Motor neuron (in vitro differentiated cells): ENCODE results near the gene WHRN. TPM values are rescaled to one million over a fixed set of nuclear protein-coding genes. Genes with fewer than 3 reads are reported as not detected.
A peak's percentile ranks its signal among the peaks of the same experiment; 100 is the strongest.

Experiments used
- ATAC-seq, 8 experiments: fragments of 200-7000 bp; cut with Tn5 transposase; replicated peaks in 6 of 8; 2 replicates each; pipeline ENCODE4 v1.8.0; 2021; ENCODE audit warnings: mild to moderate bottlenecking in 8 of 8, moderate library complexity in 8 of 8
- H3K27ac ChIP-seq, 2 donors: fragments of 250-450 bp; sonication (Bioruptor Pico); 2 replicates each; pipeline ENCODE4 v1.9.0; 2021; ENCODE audit warnings: antibody characterized with exemption in 2 of 2, mild to moderate bottlenecking in 2 of 2, moderate library complexity in 1 of 2
- H3K4me1 ChIP-seq, 2 donors: fragments of 250-450 bp; sonication (Bioruptor Pico); replicated peaks in 1 of 2; 2 replicates each; pipeline ENCODE4 v1.6.1; 2021; ENCODE audit warnings: antibody characterized with exemption in 2 of 2, mild to moderate bottlenecking in 2 of 2, moderate library complexity in 1 of 2
- H3K4me3 ChIP-seq, 5 donors: fragments of 250-450 bp; sonication (Bioruptor Pico); 2 replicates each; pipeline ENCODE4 v1.9.0; 2021; ENCODE audit warnings: antibody characterized with exemption in 5 of 5, mild to moderate bottlenecking in 5 of 5, moderate library complexity in 4 of 5
- WGBS, 10 experiments: fragments of 450-650 bp; shearing (Covaris generic); methylation state at CpG; one replicate each; pipeline ENCODE4 v1.0.0; 2022; 5-methylcytosine and 5-hydroxymethylcytosine counted together
- in situ Hi-C, 9 experiments: fragments of 400-800 bp; cut with MboI; loops; one replicate each; pipeline ENCODE4 v1.15.0; 2021; ENCODE audit warnings: low sequenced_read_pairs in 9 of 9, low pct_unique_long_range_greater_than_20kb in 2 of 9; ENCODE audit not compliant: unreplicated experiment in 9 of 9
- total RNA-seq, 8 experiments: library from RNA; unstranded; fragments of 300-600 nt; gene quantifications; 2 replicates each; pipeline versions ENCODE4 v1.2.3 to v1.2.4, GENCODE V29; 2022

WHRN gene
- total RNA-seq, 8 experiments from 2014 or later = 4.2 to 13.5 (median 6.9) TPM

- peaks cover 17 to 25% of the 10 kb centered on the region in 2 donors for H3K4me1 ChIP-seq
- WGBS, 10 experiments = 4 to 100% (median 88%) methylated on average over 3 to 7 of the region's 8 CpGs; no CpG with 5 or more reads in 2 of the 10 experiments
- peak in 2 of 8 experiments; percentile 61 to 69 for ATAC-seq
- in situ Hi-C loops = no loop called here
- no peak overlapping the region for H3K27ac ChIP-seq
- no peak overlapping the region for H3K4me3 ChIP-seq
Observed at GRCh38 chr9:114484854-114485443, 20.3 kb downstream of the WHRN start.

- no peak for ATAC-seq
- Histone ChIP-seq H3K4me1 (peaks cover 17 to 22% of the 10 kb centered on the region in 2 donors), H3K27ac (no peak overlapping the region), H3K4me3 (no peak overlapping the region)
- 23 to 100% (median 88%) methylated on average over 1 to 7 of the region's 9 CpGs; no CpG with 5 or more reads in 2 of the 10 experiments for WGBS, 10 experiments
- in situ Hi-C loops = no loop called here
Observed at GRCh38 chr9:114484215-114484853, 20.9 kb downstream of the WHRN start.

GRCh38 chr9:114483499-114483898 is 21.8 kb downstream of the WHRN start:
- Histone ChIP-seq H3K4me3 (no peak overlapping the region), H3K27ac (no peak overlapping the region), H3K4me1 (peaks cover 17 to 22% of the 10 kb centered on the region in 2 donors)
- 92 to 100% methylated on average over 2 to 3 of the region's 3 CpGs; no CpG with 5 or more reads in 8 of the 10 experiments for WGBS, 10 experiments
- ATAC-seq = no peak
- in situ Hi-C loops = no loop called here

- H3K4me1 ChIP-seq = peaks cover 14 to 19% of the 10 kb centered on the region in 2 donors
- peak overlapping the region; percentile 36 to 40 for H3K27ac ChIP-seq
- 36 to 100% (median 67%) methylated on average over 1 to 8 of the region's 10 CpGs; no CpG with 5 or more reads in 1 of the 10 experiments for WGBS, 10 experiments
- in situ Hi-C loops = no loop called here
- H3K4me3 ChIP-seq = no peak overlapping the region
- peak in 5 of 8 experiments; percentile 76 to 89 (median 83) for ATAC-seq
Observed at GRCh38 chr9:114482593-114482992, 22.7 kb downstream of the WHRN start.

- 83 to 100% (median 96%) methylated on average over 2 to 5 of the region's 5 CpGs; no CpG with 5 or more reads in 5 of the 10 experiments for WGBS, 10 experiments
- in situ Hi-C loops = no loop called here
- H3K4me3 ChIP-seq = no peak overlapping the region
- ATAC-seq = no peak
- peaks cover 10 to 16% of the 10 kb centered on the region in 2 donors for H3K4me1 ChIP-seq
- no peak overlapping the region for H3K27ac ChIP-seq
Observed at GRCh38 chr9:114481789-114482188, 23.5 kb downstream of the WHRN start.

- in situ Hi-C loops = no loop called here
- WGBS, 10 experiments = 71 to 100% (median 93%) methylated on average over 1 to 4 of the region's 4 CpGs; no CpG with 5 or more reads in 3 of the 10 experiments
Observed at GRCh38 chr9:114480746-114481435, 24.4 kb downstream of the WHRN start.

GRCh38 chr9:114478871-114479270 is 26.4 kb downstream of the WHRN start:
- in situ Hi-C loops = no loop called here
- Histone ChIP-seq H3K4me3 (no peak overlapping the region), H3K27ac (no peak overlapping the region), H3K4me1 (peaks cover 10 to 16% of the 10 kb centered on the region in 2 donors)
- 53 to 100% (median 79%) methylated on average over 1 to 5 of the region's 6 CpGs; no CpG with 5 or more reads in 3 of the 10 experiments for WGBS, 10 experiments
- ATAC-seq = no peak

More at GRCh38 chr9:114480746-114481435, 24.4 kb downstream of the WHRN start:
- H3K4me1 ChIP-seq = peaks cover 10 to 16% of the 10 kb centered on the region in 2 donors
- no peak overlapping the region for H3K27ac ChIP-seq
- peak in 2 of 8 experiments; percentile 22 to 33 for ATAC-seq
- H3K4me3 ChIP-seq = no peak overlapping the region

GRCh38 chr9:114478459-114478858 is 26.8 kb downstream of the WHRN start:
- in situ Hi-C loops = no loop called here
- Histone ChIP-seq H3K27ac (no peak overlapping the region), H3K4me1 (peaks cover 10 to 16% of the 10 kb centered on the region in 2 donors), H3K4me3 (no peak overlapping the region)
- no peak for ATAC-seq
- 60 to 100% (median 90%) methylated on average over 1 to 4 of the region's 11 CpGs; no CpG with 5 or more reads in 2 of the 10 experiments for WGBS, 10 experiments

GRCh38 chr9:114477642-114478041 is 27.6 kb downstream of the WHRN start:
- Histone ChIP-seq H3K4me3 (no peak overlapping the region), H3K27ac (no peak overlapping the region), H3K4me1 (peaks cover 5 to 12% of the 10 kb centered on the region in 2 donors)
- ATAC-seq = no peak
- in situ Hi-C loops = no loop called here
- WGBS, 10 experiments = 60 to 100% (median 85%) methylated on average over 1 to 3 of the region's 3 CpGs; no CpG with 5 or more reads in 5 of the 10 experiments

- no peak for ATAC-seq
- in situ Hi-C loops = no loop called here
- Histone ChIP-seq H3K4me1 (peaks cover 0 to 7% of the 10 kb centered on the region in 2 donors), H3K27ac (no peak overlapping the region), H3K4me3 (no peak overlapping the region)
- WGBS, 10 experiments = 81 to 88% (median 87%) methylated on average over 3 to 8 of the region's 9 CpGs; no CpG with 5 or more reads in 7 of the 10 experiments
Observed at GRCh38 chr9:114476891-114477469, 28.3 kb downstream of the WHRN start.

- 33 to 100% (median 73%) methylated on average over 1 to 5 of the region's 8 CpGs; no CpG with 5 or more reads in 2 of the 10 experiments for WGBS, 10 experiments
- Histone ChIP-seq H3K4me3 (no peak overlapping the region), H3K27ac (no peak overlapping the region), H3K4me1 (peaks cover 0 to 4% of the 10 kb centered on the region in 2 donors)
- in situ Hi-C loops = no loop called here
- ATAC-seq = peak in 1 of 8 experiments; percentile 56
Observed at GRCh38 chr9:114475412-114476135, 29.7 kb downstream of the WHRN start.

GRCh38 chr9:114474425-114474824 is 30.8 kb downstream of the WHRN start:
- Histone ChIP-seq H3K4me3 (no peak overlapping the region), H3K4me1 (no peaks in the 10 kb centered on the region), H3K27ac (no peak overlapping the region)
- in situ Hi-C loops = no loop called here
- 60 to 100% (median 67%) methylated on average over 1 of the region's 1 CpG; no CpG with 5 or more reads in 7 of the 10 experiments for WGBS, 10 experiments
- ATAC-seq = no peak
